Prostate gland (tissue), 2 donors: Measurements from ENCODE around the gene WSB1. TPM values are rescaled to one million over a fixed set of nuclear protein-coding genes. Genes with fewer than 3 reads are reported as not detected.

Experiments used
- DNase-seq: peaks from one replicate; pipeline ENCODE4 v3.0.0-alpha.2; 2019; ENCODE audit warnings: low spot score
- H3K27ac ChIP-seq, 2 donors: fragments of 200-600 bp; sonication (generic); 2 replicates each; pipeline ENCODE4 v1.5.1; 2017 to 2019
- H3K27me3 ChIP-seq: fragments of 200-600 bp; sonication (generic); replicated peaks from 2 replicates; pipeline ENCODE4 v1.5.1; 2019; ENCODE audit not compliant: insufficient read depth
- H3K36me3 ChIP-seq, 2 donors: fragments of 200-600 bp; sonication (generic); 1 replicate in 1 of 2; 2 replicates in 1 of 2; pipeline versions ENCODE4 v1.5.1 to v1.8.1; 2017 to 2019
- H3K4me1 ChIP-seq: fragments of 200-600 bp; sonication (generic); replicated peaks from 2 replicates; pipeline ENCODE4 v1.5.1; 2019
- H3K4me3 ChIP-seq, 2 donors: fragments of 200-600 bp; sonication (generic); 2 replicates each; pipeline ENCODE4 v1.5.1; 2017 to 2019
- H3K9me3 ChIP-seq: fragments of 200-600 bp; sonication (generic); 2 replicates; pipeline ENCODE4 v1.5.1; 2017
- POLR2A ChIP-seq: fragments of 450-650 bp; IDR thresholded peaks from one replicate; pipeline ENCODE4 v1.6.1; 2016; ENCODE audit warnings: antibody characterized with exemption, mild to moderate bottlenecking
- POLR2AphosphoS5 ChIP-seq: sonication (generic); formaldehyde crosslinking; IDR thresholded peaks from one replicate; pipeline ENCODE4 v1.6.1; 2017; ENCODE audit warnings: antibody characterized with exemption
- WGBS: methylation state at CpG from one replicate; pipeline ENCODE4 v1.1.5; 2018; 5-methylcytosine and 5-hydroxymethylcytosine counted together
- intact Hi-C: fragments of 100-400 bp; cut with DNase I; formaldehyde crosslinking; loops from one replicate; pipeline ENCODE4 v1.14.2; 2022
- total RNA-seq, 2 donors: library from RNA; depleted of rRNA; stranded (reverse); fragments of >200 nt; gene quantifications; one replicate each; pipeline ENCODE4 v1.1.0, GENCODE V29; 2016
- TF ChIP-seq, protein P1 (sequence below), 4 experiments: fragments of 200-600 bp in 2 of 4; fragments of 450-650 bp in 2 of 4; sonication (generic) in 2 of 4; IDR thresholded peaks; 1 replicate in 3 of 4; 2 replicates in 1 of 4; pipeline ENCODE4 v1.5.1; 2016 to 2019; ENCODE audit warnings: antibody characterized with exemption in 4 of 4, mild to moderate bottlenecking in 2 of 4, moderate library complexity in 2 of 4

The WSB1 gene
- total RNA-seq, 2 donors from 2014 or later: 45.7 to 116 TPM

GRCh38 chr17:27333410-27333980 is 39.6 kb downstream of the WSB1 start:
- Histone ChIP-seq H3K27me3 (no peaks in the 10 kb centered on the region), H3K36me3 (no peaks in the 10 kb centered on the region), H3K9me3 (no peaks in the 10 kb centered on the region), H3K4me1 (peaks cover 3% of the 10 kb centered on the region), H3K27ac (peak overlapping the region; percentile 82 to 86), H3K4me3 (peak overlapping the region; percentile 28 to 39)
- intact Hi-C loops: loop anchor here (1.0 to 2.0 kb wide), 3 partner anchors 39 to 97 kb away; partner anchors contain the start of gene WSB1
- WGBS: 56% methylated on average over 11 of the region's 11 CpGs
- no peak for TF ChIP-seq POLR2A
- no peak for TF ChIP-seq POLR2AphosphoS5
- TF ChIP-seq, protein P1, sequence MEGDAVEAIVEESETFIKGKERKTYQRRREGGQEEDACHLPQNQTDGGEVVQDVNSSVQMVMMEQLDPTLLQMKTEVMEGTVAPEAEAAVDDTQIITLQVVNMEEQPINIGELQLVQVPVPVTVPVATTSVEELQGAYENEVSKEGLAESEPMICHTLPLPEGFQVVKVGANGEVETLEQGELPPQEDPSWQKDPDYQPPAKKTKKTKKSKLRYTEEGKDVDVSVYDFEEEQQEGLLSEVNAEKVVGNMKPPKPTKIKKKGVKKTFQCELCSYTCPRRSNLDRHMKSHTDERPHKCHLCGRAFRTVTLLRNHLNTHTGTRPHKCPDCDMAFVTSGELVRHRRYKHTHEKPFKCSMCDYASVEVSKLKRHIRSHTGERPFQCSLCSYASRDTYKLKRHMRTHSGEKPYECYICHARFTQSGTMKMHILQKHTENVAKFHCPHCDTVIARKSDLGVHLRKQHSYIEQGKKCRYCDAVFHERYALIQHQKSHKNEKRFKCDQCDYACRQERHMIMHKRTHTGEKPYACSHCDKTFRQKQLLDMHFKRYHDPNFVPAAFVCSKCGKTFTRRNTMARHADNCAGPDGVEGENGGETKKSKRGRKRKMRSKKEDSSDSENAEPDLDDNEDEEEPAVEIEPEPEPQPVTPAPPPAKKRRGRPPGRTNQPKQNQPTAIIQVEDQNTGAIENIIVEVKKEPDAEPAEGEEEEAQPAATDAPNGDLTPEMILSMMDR (IDR thresholded peaks at IDR 0.05): no peak
- DNase-seq: no peak

GRCh38 chr17:27336184-27336583 is 42.3 kb downstream of the WSB1 start:
- Histone ChIP-seq H3K36me3 (no peaks in the 10 kb centered on the region), H3K4me1 (peaks cover 3% of the 10 kb centered on the region), H3K27ac (no peak overlapping the region), H3K27me3 (no peaks in the 10 kb centered on the region), H3K4me3 (no peak overlapping the region), H3K9me3 (no peaks in the 10 kb centered on the region)
- intact Hi-C loops: no loop called here
- DNase-seq: no peak
- TF ChIP-seq POLR2A (no peak), POLR2AphosphoS5 (no peak)
- TF ChIP-seq, protein P1 (IDR thresholded peaks at IDR 0.05): no peak
- WGBS: 75% methylated on average over 3 of the region's 3 CpGs

- Histone ChIP-seq H3K4me3 (no peak overlapping the region), H3K36me3 (no peaks in the 10 kb centered on the region), H3K9me3 (no peaks in the 10 kb centered on the region), H3K27ac (no peak overlapping the region), H3K27me3 (no peaks in the 10 kb centered on the region), H3K4me1 (no peaks in the 10 kb centered on the region)
- TF ChIP-seq POLR2AphosphoS5 (no peak), POLR2A (no peak)
- TF ChIP-seq, protein P1 (IDR thresholded peaks at IDR 0.05): no peak
- intact Hi-C loops: no loop called here
- 81% methylated on average over 9 of the region's 9 CpGs for WGBS
- no peak for DNase-seq
These were observed 44.6 kb downstream of the WSB1 start for GRCh38 chr17:27338536-27338985.

GRCh38 chr17:27339198-27339835 is 45.4 kb downstream of the WSB1 start:
- Histone ChIP-seq H3K27me3 (no peaks in the 10 kb centered on the region), H3K27ac (no peak overlapping the region), H3K4me3 (no peak overlapping the region), H3K9me3 (no peaks in the 10 kb centered on the region), H3K4me1 (no peaks in the 10 kb centered on the region), H3K36me3 (no peaks in the 10 kb centered on the region)
- no peak for DNase-seq
- 92% methylated on average over 9 of the region's 9 CpGs for WGBS
- intact Hi-C loops: no loop called here
- TF ChIP-seq POLR2AphosphoS5: no peak
- TF ChIP-seq, protein P1 (IDR thresholded peaks at IDR 0.05): no peak
- no peak for TF ChIP-seq POLR2A
